Pancreas (tissue), 10 donors: Measurements from ENCODE around the gene RAD51B. TPM values are rescaled to one million over a fixed set of nuclear protein-coding genes. Genes with fewer than 3 reads are reported as not detected.

Experiments used
- ATAC-seq, 4 donors: fragments of 200-7000 bp; cut with Tn5 transposase; one replicate each; pipeline versions ENCODE4 v1.8.0 to v1.9.1; 2020; ENCODE audit warnings: mild to moderate bottlenecking in 4 of 4, moderate library complexity in 4 of 4
- DNase-seq, 6 donors: peaks; one replicate each; pipeline ENCODE4 v3.0.0-alpha.2; 2020
- FAIRE-seq: peaks from 2 replicates; lab custom pipeline; 2012; peaks lifted over from hg19 to GRCh38; lab: Jason Lieb, UNC
- H3K27ac ChIP-seq, 4 donors: fragments of 200-600 bp; sonication (generic); 1 replicate in 3 of 4; 2 replicates in 1 of 4; pipeline versions ENCODE4 v1.5.0 to v1.8.0; 2020
- H3K27me3 ChIP-seq, 4 donors: fragments of 200-600 bp; one replicate each; pipeline ENCODE4 v1.8.0; 2021
- H3K36me3 ChIP-seq, 3 donors: fragments of 200-600 bp; sonication (generic) in 1 of 3; one replicate each; pipeline versions ENCODE4 v1.5.0 to v1.8.0; 2020 to 2021
- H3K4me1 ChIP-seq, 3 donors: fragments of 200-600 bp; one replicate each; pipeline ENCODE4 v1.8.0; 2021
- H3K4me3 ChIP-seq, 4 donors: fragments of 200-600 bp; sonication (generic) in 2 of 4; one replicate each; pipeline versions ENCODE4 v1.5.0 to v1.8.0; 2020 to 2021
- H3K9me3 ChIP-seq, 4 donors: fragments of 200-600 bp; one replicate each; pipeline ENCODE4 v1.8.0; 2021
- CTCF ChIP-seq, 4 donors: fragments of 200-600 bp; sonication (generic) in 3 of 4; IDR thresholded peaks; one replicate each; pipeline versions ENCODE4 v1.5.0 to v1.8.0; 2021; ENCODE audit warnings: antibody characterized with exemption in 4 of 4
- WGBS, 2 donors: extraction: QIAGEN DNeasy Blood & Tissue Kit; methylation state at CpG; one replicate each; pipeline ENCODE4 v1.1.7; 2013; 5-methylcytosine and 5-hydroxymethylcytosine counted together
- intact Hi-C, 3 donors: fragments of 100-400 bp; cut with DNase I; formaldehyde crosslinking; loops; one replicate each; pipeline versions ENCODE4 v1.11.1 to v1.14.2; 2022
- polyA plus RNA-seq, 2 donors: library from polyadenylated mRNA; stranded (reverse); fragments of 200-250 nt; gene quantifications; one replicate each; pipeline ENCODE4 v1.2.3, GENCODE V29; 2013
- total RNA-seq, 6 donors: library from RNA; stranded (reverse); fragmentation: NEBNext Ultra II Directional in 4 of 6; extraction: Animal tissue kit (Norgen Biotek cat#: 25700) in 4 of 6; gene quantifications; one replicate each; pipeline versions ENCODE4 v1.2.1 to v1.2.4, GENCODE V29; 2021 to 2023
- donor health status: healthy with polysubstance abuse.
- donor health status: DM: no; HTN: no; CAD: no; lungs with moderate emphysema.
- donor health status: DM: no; HTN: no; CAD: no.
- donor health status: control.
- donor health status: control.
- donor health status: Bipolar disorder and iron deficiency.
- donor health status: DM: yes; HTN: yes; CAD: no.
- donor health status: DM: no; HTN: no; CAD: no.
- donor health status: DM: no; HTN: no; CAD: no.
- donor health status: DM: yes; HTN: yes; CAD: no.

Gene RAD51B
- total and polyA plus RNA-seq, 8 donors, result 1.1 to 17.3 (median 5.8) TPM

GRCh38 chr14:68223631-68224030 is 404.1 kb downstream of the RAD51B start:
- FAIRE-seq, result no peak
- intact Hi-C loops, result no loop called here
- Histone ChIP-seq H3K27ac (no peak overlapping the region), H3K4me1 (no peaks in the 10 kb centered on the region), H3K27me3 (no peaks in the 10 kb centered on the region), H3K4me3 (no peak overlapping the region), H3K9me3 (no peaks in the 10 kb centered on the region), H3K36me3 (no peaks in the 10 kb centered on the region)
- TF ChIP-seq CTCF (IDR thresholded peaks at IDR 0.05), result no peak
- no peak for ATAC-seq
- no peak for DNase-seq

GRCh38 chr14:68225321-68225720 is 405.7 kb downstream of the RAD51B start:
- Histone ChIP-seq H3K9me3 (no peaks in the 10 kb centered on the region), H3K27me3 (no peaks in the 10 kb centered on the region), H3K36me3 (no peaks in the 10 kb centered on the region), H3K4me3 (no peak overlapping the region), H3K27ac (no peak overlapping the region), H3K4me1 (peaks cover 4 to 5% (median 4%) of the 10 kb centered on the region in 3 donors)
- DNase-seq, result no peak
- intact Hi-C loops, result no loop called here
- no peak for TF ChIP-seq CTCF (IDR thresholded peaks at IDR 0.05)
- 59 to 67% methylated on average over 2 of the region's 2 CpGs for WGBS, 2 donors
- no peak for FAIRE-seq
- ATAC-seq, result no peak

- no peaks in the 10 kb centered on the region for H3K9me3 ChIP-seq
- WGBS, 2 donors, result 97% methylated on average over 4 of the region's 4 CpGs
- no peak for TF ChIP-seq CTCF (IDR thresholded peaks at IDR 0.05)
- H3K36me3 ChIP-seq, result no peaks in the 10 kb centered on the region
- no peak for DNase-seq
- no peaks in the 10 kb centered on the region for H3K27me3 ChIP-seq
- peaks cover 16 to 17% (median 16%) of the 10 kb centered on the region in 3 donors for H3K4me1 ChIP-seq
- intact Hi-C loops, result no loop called here
- ATAC-seq, result no peak
- no peak overlapping the region for H3K4me3 ChIP-seq
- no peak for FAIRE-seq
- H3K27ac ChIP-seq, result no peak overlapping the region
These were observed 406.9 kb downstream of the RAD51B start for GRCh38 chr14:68226523-68226922.

GRCh38 chr14:68228656-68229055 is 409.1 kb downstream of the RAD51B start:
- TF ChIP-seq CTCF (IDR thresholded peaks at IDR 0.05), result no peak
- no peaks in the 10 kb centered on the region for H3K36me3 ChIP-seq
- no peaks in the 10 kb centered on the region for H3K9me3 ChIP-seq
- no peak overlapping the region for H3K4me3 ChIP-seq
- FAIRE-seq (no peak), DNase-seq (no peak), ATAC-seq (no peak)
- WGBS, 2 donors, result 78 to 89% methylated on average over 3 of the region's 3 CpGs
- intact Hi-C loops, result no loop called here
- H3K27me3 ChIP-seq, result no peaks in the 10 kb centered on the region
- no peak overlapping the region for H3K27ac ChIP-seq
- peaks cover 34 to 35% (median 34%) of the 10 kb centered on the region in 3 donors for H3K4me1 ChIP-seq

- FAIRE-seq (no peak), ATAC-seq (no peak), DNase-seq (no peak)
- no peak for TF ChIP-seq CTCF (IDR thresholded peaks at IDR 0.05)
- H3K27ac ChIP-seq, result peak overlapping the region in 1 of 4 donors; percentile 91
- peaks cover 40 to 43% (median 43%) of the 10 kb centered on the region in 3 donors for H3K4me1 ChIP-seq
- intact Hi-C loops, result no loop called here
- H3K27me3 ChIP-seq, result no peaks in the 10 kb centered on the region
- WGBS, 2 donors, result 93 to 94% methylated on average over 3 of the region's 3 CpGs
- H3K9me3 ChIP-seq, result no peaks in the 10 kb centered on the region
- H3K4me3 ChIP-seq, result no peak overlapping the region
- H3K36me3 ChIP-seq, result no peaks in the 10 kb centered on the region
These were observed 410.0 kb downstream of the RAD51B start for GRCh38 chr14:68229423-68230100.
